Superior temporal gyrus (tissue), 1 donor: ENCODE results near the gene TXNDC2.
"Not testable (repeated sequence)": the region's sequence is repeated elsewhere in the genome, so short reads cannot be mapped to it uniquely, and the experiment has no call there.

Experiments
- DNase-seq: peaks from one replicate; pipeline ENCODE4 v3.0.0-alpha.2; 2016; ENCODE audit errors: extremely low spot score

Gene TXNDC2

GRCh38 chr18:9884532-9885140, 1.1 kb upstream of the TXNDC2 start:
- DNase-seq, result no peak

DNA sequence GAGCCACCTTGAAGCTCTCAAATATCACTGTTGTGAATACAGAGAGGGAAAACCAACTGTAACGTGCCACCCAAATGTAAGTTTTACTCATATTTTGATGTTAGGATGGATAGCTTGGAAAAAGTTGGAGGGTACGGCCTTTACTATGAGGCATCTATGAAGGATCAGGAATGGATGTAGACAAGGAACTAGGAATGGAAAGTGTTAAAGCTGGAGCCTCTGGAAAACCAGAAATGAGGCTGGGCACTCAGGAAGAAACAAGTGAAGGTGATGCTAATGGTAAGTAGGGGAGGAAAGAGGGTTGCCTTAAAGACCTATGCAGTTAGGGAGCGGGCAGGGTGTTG, 204 bp downstream of the TXNDC2 start:
- DNase-seq, result no peak

- no peak for DNase-seq
Measured at GRCh38 chr18:9887992-9888391, 2.2 kb downstream of the TXNDC2 start.

GRCh38 chr18:9890196-9890595, 4.4 kb downstream of the TXNDC2 start:
- no peak for DNase-seq

- DNase-seq, result no peak
Measured at GRCh38 chr18:9890957-9891356, 5.2 kb downstream of the TXNDC2 start.

DNA sequence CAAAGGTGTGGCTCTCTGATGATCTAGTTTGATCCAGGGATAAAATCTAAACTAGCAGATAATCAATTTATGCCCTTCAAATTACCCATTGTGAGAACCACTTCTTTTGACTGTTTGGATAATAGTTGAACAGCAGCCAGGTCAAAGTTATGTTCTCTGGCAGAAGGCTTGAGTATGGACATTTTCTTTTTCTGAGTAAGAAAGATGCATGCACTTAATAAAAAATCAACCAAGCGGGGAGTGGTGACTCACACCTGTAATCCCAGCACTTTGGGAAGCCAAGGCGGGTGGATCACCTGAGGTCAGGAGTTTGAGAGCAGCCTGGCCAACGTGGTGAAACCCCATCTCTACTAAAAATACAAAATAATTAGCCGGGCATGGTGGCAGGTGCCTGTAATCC, 5.7 kb downstream of the TXNDC2 start:
- DNase-seq, result not testable (repeated sequence)

- DNase-seq, result no peak
Measured at GRCh38 chr18:9894454-9895068, 8.8 kb downstream of the TXNDC2 start.

- no peak for DNase-seq
Measured at GRCh38 chr18:9897129-9897528, 11.4 kb downstream of the TXNDC2 start.

GRCh38 chr18:9897787-9898291, 12.1 kb downstream of the TXNDC2 start:
- DNase-seq, result not testable (repeated sequence)

GRCh38 chr18:9898792-9899549, 13.2 kb downstream of the TXNDC2 start:
- DNase-seq, result no peak

- DNase-seq, result not testable (repeated sequence)
Measured at GRCh38 chr18:9899550-9899930, 13.8 kb downstream of the TXNDC2 start.

DNA sequence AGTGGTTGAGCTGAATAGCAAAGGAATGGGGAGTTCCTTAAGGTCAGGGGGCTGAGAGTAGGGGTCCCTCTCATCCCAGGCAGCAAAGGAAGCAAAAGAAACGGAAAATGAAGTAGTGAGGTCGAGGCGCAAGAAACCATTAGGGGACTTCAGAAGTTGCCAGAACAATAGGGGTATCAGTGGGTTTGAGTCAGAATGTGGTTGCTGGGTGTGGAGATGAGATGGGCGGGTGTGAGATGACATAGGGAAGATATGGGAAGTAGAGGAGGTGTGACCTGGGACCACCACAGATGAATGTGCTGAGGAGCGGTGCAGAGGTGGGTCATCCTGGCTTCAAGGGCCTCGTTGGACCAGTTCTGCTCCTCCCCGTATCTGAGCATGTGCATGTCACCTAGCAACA, 14.9 kb downstream of the TXNDC2 start:
- DNase-seq, result no peak

DNA sequence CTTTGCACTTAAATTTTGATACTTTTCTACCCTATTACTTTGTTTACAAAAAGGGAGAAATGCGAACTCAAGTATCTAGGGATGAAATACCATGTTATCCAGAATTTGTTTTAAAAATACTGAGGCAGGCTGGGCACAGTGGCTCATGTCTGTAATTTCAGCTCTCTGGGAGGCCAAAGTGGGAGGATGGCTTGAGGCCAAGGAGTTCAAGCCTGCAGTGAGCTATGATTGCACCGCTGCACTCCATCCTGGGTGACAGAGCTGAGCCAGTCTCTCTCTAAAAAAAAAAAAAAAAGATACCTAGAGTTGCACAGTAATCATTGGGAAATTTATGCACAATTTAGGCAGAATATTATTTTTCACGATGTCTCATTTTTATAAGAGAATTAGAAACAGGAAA, 15.6 kb downstream of the TXNDC2 start:
- no peak for DNase-seq

DNA sequence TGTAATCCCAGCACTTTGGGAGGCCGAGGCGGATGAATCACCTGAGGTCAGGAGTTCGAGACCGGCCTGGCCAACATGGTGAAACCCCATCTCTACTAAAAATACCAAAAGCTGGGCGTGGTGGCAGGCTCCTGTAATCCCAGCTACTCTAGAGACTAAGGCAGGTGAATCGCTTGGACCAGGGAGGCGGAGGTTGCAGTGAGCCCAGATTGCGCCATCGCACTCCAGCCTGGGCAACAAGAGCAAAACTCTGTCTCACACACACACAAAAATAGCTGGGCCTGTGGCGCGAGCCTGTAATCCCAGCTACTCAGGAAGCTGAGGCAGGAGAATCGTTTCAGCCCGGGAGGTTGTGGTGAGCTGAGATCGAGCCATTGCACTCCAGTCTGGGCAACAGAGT, 16.5 kb downstream of the TXNDC2 start:
- DNase-seq, result not testable (repeated sequence)

- DNase-seq, result no peak
Measured at GRCh38 chr18:9902832-9903231, 17.1 kb downstream of the TXNDC2 start.

GRCh38 chr18:9905401-9905922, 19.7 kb downstream of the TXNDC2 start:
- DNase-seq, result no peak

GRCh38 chr18:9906481-9906880, 20.7 kb downstream of the TXNDC2 start:
- no peak for DNase-seq

DNA sequence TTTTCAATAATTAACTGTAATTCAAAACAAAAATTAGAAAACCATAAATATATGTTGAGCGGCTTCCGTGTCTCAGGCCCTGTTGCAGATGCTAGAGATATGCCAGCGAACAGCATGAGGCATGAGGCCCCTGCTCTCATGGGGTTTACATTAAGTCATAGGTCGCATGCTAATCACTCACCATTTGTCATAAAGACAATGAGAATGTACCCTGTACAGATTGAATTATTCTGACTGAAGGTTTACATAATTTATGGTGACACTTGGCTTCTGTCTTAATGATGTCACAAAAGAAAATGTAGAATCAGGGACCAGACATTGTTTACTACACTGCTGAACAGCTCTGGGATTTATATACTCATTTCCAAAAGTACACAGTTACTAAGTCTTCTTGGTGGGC, 22.1 kb downstream of the TXNDC2 start:
- no peak for DNase-seq

- no peak for DNase-seq
Measured at GRCh38 chr18:9910071-9910470, 24.3 kb downstream of the TXNDC2 start.

DNA sequence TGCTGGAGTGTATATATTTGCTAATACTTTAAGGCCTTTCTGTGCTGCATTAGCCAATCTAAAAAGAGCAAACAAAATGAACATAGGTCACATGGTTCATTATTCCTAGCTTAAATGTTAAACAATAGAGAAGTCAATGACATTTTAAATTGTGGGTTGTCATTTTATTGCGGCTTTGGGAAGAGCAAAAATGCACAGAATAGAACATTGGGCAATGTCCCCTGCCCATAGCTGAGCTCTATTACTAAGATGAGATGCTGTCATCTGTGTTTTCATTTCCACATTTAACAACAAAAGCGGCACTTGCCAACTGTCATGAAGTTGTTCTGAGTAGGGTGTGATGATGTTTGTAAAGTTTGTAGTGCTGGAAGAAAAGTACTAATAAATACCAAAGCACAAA, 24.9 kb downstream of the TXNDC2 start:
- DNase-seq, result no peak

DNA sequence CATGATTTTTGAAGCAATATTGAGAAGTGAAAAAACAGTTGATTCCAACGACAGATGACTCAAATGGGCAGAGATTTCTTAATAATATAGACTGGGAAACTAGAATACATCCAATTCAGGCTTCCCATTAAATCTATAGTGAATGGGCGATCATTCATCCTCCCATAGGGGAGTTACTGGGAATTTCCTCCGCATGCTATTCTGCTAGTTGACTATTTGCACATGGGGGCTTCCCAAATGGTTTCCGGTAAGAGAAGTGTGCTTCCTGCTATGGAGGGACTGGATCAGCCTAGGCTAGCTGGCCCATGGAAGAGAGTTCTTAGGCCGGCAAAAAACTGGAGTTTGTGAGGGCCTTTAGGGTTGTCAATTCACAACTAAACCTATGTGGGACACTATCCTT, 25.5 kb downstream of the TXNDC2 start:
- no peak for DNase-seq

- DNase-seq, result not testable (repeated sequence)
Measured at GRCh38 chr18:9912285-9912684, 26.5 kb downstream of the TXNDC2 start.

GRCh38 chr18:9913151-9913525, 27.4 kb downstream of the TXNDC2 start:
- DNase-seq, result no peak
